Mesodermal cell (in vitro differentiated cells): ENCODE measurements around the gene IGSF1. TPM values are rescaled to one million over a fixed set of nuclear protein-coding genes. Genes with fewer than 3 reads are reported as not detected.
A peak's percentile ranks its signal among the peaks of the same experiment; 100 is the strongest.

Experiments used
- H3K27ac ChIP-seq: 2 replicates; pipeline ENCODE4 v1.7.0; 2013; ENCODE audit warnings: mild to moderate bottlenecking, low read depth, low read length, moderate library complexity; ENCODE audit not compliant: severe bottlenecking
- H3K36me3 ChIP-seq: 2 replicates; pipeline ENCODE4 v1.7.1; 2013; ENCODE audit warnings: mild to moderate bottlenecking, low read length, moderate library complexity; ENCODE audit not compliant: control insufficient read depth, insufficient read depth
- H3K4me1 ChIP-seq: one replicate; pipeline ENCODE4 v1.7.1; 2013; ENCODE audit warnings: mild to moderate bottlenecking, low read length; ENCODE audit not compliant: insufficient read depth, control insufficient read depth, poor library complexity, severe bottlenecking
- H3K4me3 ChIP-seq: 2 replicates; pipeline ENCODE4 v1.7.0; 2013; ENCODE audit warnings: low read length, control low read depth, mild to moderate bottlenecking; ENCODE audit not compliant: insufficient read depth, poor library complexity, severe bottlenecking; ENCODE audit errors: extremely low read depth
- H3K9me3 ChIP-seq: 2 replicates; pipeline ENCODE4 v1.7.1; 2013; ENCODE audit warnings: mild to moderate bottlenecking, low read length, moderate library complexity; ENCODE audit not compliant: control insufficient read depth
- WGBS, 2 experiments: methylation state at CpG; one replicate each; pipeline ENCODE4 v1.1.5; 2013; ENCODE audit warnings: missing lambda C conversion rate in 2 of 2; ENCODE audit not compliant: insufficient coverage in 2 of 2; 5-methylcytosine and 5-hydroxymethylcytosine counted together
- polyA plus RNA-seq, 2 experiments: library from polyadenylated mRNA; stranded (reverse); fragments of 50-300 nt; gene quantifications; one replicate each; pipeline ENCODE4 v1.2.3, GENCODE V29; 2013

The IGSF1 gene
- 3.2 TPM for polyA plus RNA-seq (2013, experiment 1 of 2)
- polyA plus RNA-seq (2013, experiment 2 of 2): 3.2 TPM

GRCh38 chrX:131288738-131289511 lies at the start of gene IGSF1:
Gene IGSF1, minus strand, starts transcription at chrX:131289306. Its CDS starts 2,632 bp downstream, at chrX:131286674.
- Histone ChIP-seq H3K27ac (no peak within 1 kb of the TSS), H3K4me1 (no peaks in the 10 kb centered on the region), H3K9me3 (no peaks in the 10 kb centered on the region), H3K4me3 (peak within 1 kb of the TSS; percentile 18), H3K36me3 (no peaks in the 10 kb centered on the region)
- 0% methylated on average over 6 to 8 of the region's 32 CpGs for WGBS, 2 experiments

DNA sequence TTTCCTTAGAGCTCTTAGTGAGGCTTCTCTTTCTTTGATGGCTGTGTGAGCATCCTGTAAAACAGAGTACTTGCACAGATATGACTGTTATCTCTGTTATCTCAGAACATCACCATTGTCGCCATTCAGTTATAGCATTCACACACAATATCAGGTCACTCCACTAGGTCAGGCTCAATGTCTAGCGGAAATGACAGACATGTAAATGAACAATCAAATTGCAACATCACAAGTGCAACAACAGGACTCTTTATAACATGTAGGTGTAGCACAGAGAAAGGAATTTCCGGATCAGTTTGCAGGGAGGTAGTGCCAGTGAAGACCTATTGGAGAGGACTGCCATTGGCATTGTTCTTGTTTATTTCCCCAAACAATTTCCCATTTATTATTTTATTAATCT lies 43.2 kb upstream of the IGSF1 start:
- H3K36me3 ChIP-seq: no peaks in the 10 kb centered on the region
- 92% methylated on average over 2 of the region's 3 CpGs; no CpG with 5 or more reads in 1 of the 2 experiments for WGBS, 2 experiments
- no peaks in the 10 kb centered on the region for H3K9me3 ChIP-seq
- H3K4me1 ChIP-seq: no peaks in the 10 kb centered on the region
- H3K4me3 ChIP-seq: no peak overlapping the region
- H3K27ac ChIP-seq: no peak overlapping the region

GRCh38 chrX:131331152-131331551 lies 42.0 kb upstream of the IGSF1 start:
- H3K36me3 ChIP-seq: no peaks in the 10 kb centered on the region
- H3K9me3 ChIP-seq: no peaks in the 10 kb centered on the region
- no peaks in the 10 kb centered on the region for H3K4me1 ChIP-seq
- 75% methylated on average over 4 of the region's 6 CpGs; no CpG with 5 or more reads in 1 of the 2 experiments for WGBS, 2 experiments
- H3K27ac ChIP-seq: no peak overlapping the region
- H3K4me3 ChIP-seq: no peak overlapping the region

- H3K4me1 ChIP-seq: no peaks in the 10 kb centered on the region
- H3K4me3 ChIP-seq: no peak overlapping the region
- H3K36me3 ChIP-seq: no peaks in the 10 kb centered on the region
- H3K9me3 ChIP-seq: no peaks in the 10 kb centered on the region
- 100% methylated on average over 2 of the region's 3 CpGs; no CpG with 5 or more reads in 1 of the 2 experiments for WGBS, 2 experiments
- H3K27ac ChIP-seq: no peak overlapping the region
These were observed 41.6 kb upstream of the IGSF1 start for GRCh38 chrX:131330735-131331134.

DNA sequence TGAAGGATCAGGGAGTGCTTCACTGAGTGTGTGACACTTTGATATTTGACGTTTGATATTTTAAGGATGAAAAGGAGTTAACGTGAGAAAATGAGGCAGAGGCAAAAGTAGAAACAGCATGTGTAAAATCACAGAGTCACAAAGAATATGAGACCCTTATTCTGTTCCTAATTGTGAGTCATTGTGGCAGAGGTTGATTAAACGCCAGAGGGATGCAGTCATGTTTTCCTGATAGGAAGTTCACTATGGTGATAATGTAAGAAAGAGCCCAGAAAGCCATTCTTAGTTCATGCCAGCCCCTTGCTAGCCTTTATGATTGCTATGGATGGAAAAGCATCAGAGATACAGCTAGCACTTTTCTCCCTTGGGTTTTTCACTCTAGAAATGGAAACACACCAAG lies 33.5 kb upstream of the IGSF1 start:
- Histone ChIP-seq H3K4me3 (no peak overlapping the region), H3K9me3 (no peaks in the 10 kb centered on the region), H3K4me1 (peaks cover 3% of the 10 kb centered on the region), H3K36me3 (no peaks in the 10 kb centered on the region), H3K27ac (peak overlapping the region; percentile 64)
- WGBS, 2 experiments: 93% methylated on average over 2 of the region's 3 CpGs; no CpG with 5 or more reads in 1 of the 2 experiments

- 80% methylated on average over 1 of the region's 4 CpGs; no CpG with 5 or more reads in 1 of the 2 experiments for WGBS, 2 experiments
- Histone ChIP-seq H3K9me3 (no peaks in the 10 kb centered on the region), H3K4me1 (peaks cover 2% of the 10 kb centered on the region), H3K36me3 (no peaks in the 10 kb centered on the region), H3K4me3 (no peak overlapping the region), H3K27ac (no peak overlapping the region)
These were observed 28.2 kb upstream of the IGSF1 start for GRCh38 chrX:131317326-131317725.

GRCh38 chrX:131316260-131316659 lies 27.2 kb upstream of the IGSF1 start:
- no peaks in the 10 kb centered on the region for H3K36me3 ChIP-seq
- H3K4me1 ChIP-seq: no peaks in the 10 kb centered on the region
- H3K4me3 ChIP-seq: no peak overlapping the region
- WGBS, 2 experiments: no CpG with 5 or more reads among the region's 1 CpG
- H3K27ac ChIP-seq: no peak overlapping the region
- H3K9me3 ChIP-seq: no peaks in the 10 kb centered on the region

DNA sequence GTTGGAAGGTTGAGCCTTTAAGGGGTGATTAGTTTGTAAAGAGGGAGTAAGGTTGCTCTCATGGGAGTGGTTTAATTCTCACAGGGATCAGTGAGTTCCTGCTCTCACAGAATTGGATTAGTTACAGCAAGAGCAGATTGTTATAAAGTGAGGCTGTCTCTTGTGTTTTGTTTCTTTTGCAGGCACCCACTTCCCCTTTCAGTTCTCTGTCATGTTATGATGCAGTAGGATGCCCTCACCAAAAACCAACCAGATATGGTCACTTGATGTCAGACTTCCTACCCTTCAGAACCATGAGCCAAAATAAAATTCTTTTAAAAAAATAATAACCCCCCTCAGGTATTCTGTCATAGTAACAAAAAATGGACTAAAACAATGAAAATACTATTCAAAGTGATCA lies 19.9 kb upstream of the IGSF1 start:
- H3K27ac ChIP-seq: no peak overlapping the region
- no peak overlapping the region for H3K4me3 ChIP-seq
- no peaks in the 10 kb centered on the region for H3K9me3 ChIP-seq
- H3K36me3 ChIP-seq: no peaks in the 10 kb centered on the region
- H3K4me1 ChIP-seq: no peaks in the 10 kb centered on the region

GRCh38 chrX:131306601-131307000 lies 17.5 kb upstream of the IGSF1 start:
- H3K27ac ChIP-seq: no peak overlapping the region
- no peaks in the 10 kb centered on the region for H3K36me3 ChIP-seq
- no peak overlapping the region for H3K4me3 ChIP-seq
- no peaks in the 10 kb centered on the region for H3K4me1 ChIP-seq
- no peaks in the 10 kb centered on the region for H3K9me3 ChIP-seq
- WGBS, 2 experiments: no CpG with 5 or more reads among the region's 1 CpG

GRCh38 chrX:131305926-131306325 lies 16.8 kb upstream of the IGSF1 start:
- Histone ChIP-seq H3K36me3 (no peaks in the 10 kb centered on the region), H3K9me3 (no peaks in the 10 kb centered on the region), H3K27ac (no peak overlapping the region), H3K4me3 (no peak overlapping the region), H3K4me1 (no peaks in the 10 kb centered on the region)
- no CpG with 5 or more reads among the region's 2 CpGs for WGBS, 2 experiments

DNA sequence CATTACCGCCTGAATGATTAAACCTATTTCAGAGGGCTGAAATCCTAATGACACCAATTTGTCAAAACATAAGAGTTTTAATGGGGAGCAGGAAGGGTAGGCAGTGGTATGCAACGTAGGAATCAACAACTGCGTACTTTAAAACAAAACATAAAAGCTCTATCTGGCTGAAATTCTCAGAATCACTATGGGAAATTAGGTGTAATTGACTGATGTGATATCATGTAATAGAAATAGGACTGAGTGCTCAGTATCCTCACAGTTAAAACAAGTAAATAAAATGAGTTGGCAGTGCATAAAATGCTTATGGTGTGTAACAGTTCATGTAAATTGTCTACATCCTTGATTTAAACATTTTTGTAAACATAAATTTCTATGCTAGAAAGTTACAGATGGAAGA lies 13.6 kb upstream of the IGSF1 start:
- Histone ChIP-seq H3K4me1 (no peaks in the 10 kb centered on the region), H3K36me3 (no peaks in the 10 kb centered on the region), H3K27ac (no peak overlapping the region), H3K9me3 (no peaks in the 10 kb centered on the region), H3K4me3 (no peak overlapping the region)
- no CpG with 5 or more reads among the region's 3 CpGs for WGBS, 2 experiments
